Sciatic nerve (tissue), 2 donors: ENCODE data around the gene SYNE2. TPM values are rescaled to one million over a fixed set of nuclear protein-coding genes. Genes with fewer than 3 reads are reported as not detected.
A peak's percentile ranks its signal among the peaks of the same experiment; 100 is the strongest.
"Not testable (repeated sequence)": the region's sequence is repeated elsewhere in the genome, so short reads cannot be mapped to it uniquely, and the experiment has no call there.

Experiments
- ATAC-seq: fragments of 200-7000 bp; cut with Tn5 transposase; one replicate; pipeline ENCODE4 v1.9.1; 2020; ENCODE audit warnings: mild to moderate bottlenecking, moderate library complexity
- DNase-seq: peaks from one replicate; pipeline ENCODE4 v3.0.0-alpha.2; 2020; ENCODE audit warnings: low spot score
- intact Hi-C: fragments of 100-400 bp; cut with DNase I; formaldehyde crosslinking; loops from one replicate; pipeline ENCODE4 v1.14.2; 2022
- total RNA-seq: library from RNA; stranded (reverse); fragmentation: NEBNext Ultra II Directional; extraction: Animal tissue kit (Norgen Biotek cat#: 25700); gene quantifications from one replicate; pipeline ENCODE4 v1.2.1, GENCODE V29; 2021
- donor health status: DM: no; HTN: no; CAD: no.
- donor health status: DM: no; HTN: no; CAD: no.

Gene SYNE2
- total RNA-seq, 1 donor from 2014 or later: 172 TPM

- no peak for ATAC-seq
- no peak for DNase-seq
- intact Hi-C loops: no loop called here
Observed at GRCh38 chr14:63867933-63868921, 15.4 kb downstream of the SYNE2 start.

GRCh38 chr14:63869940-63870752 is 17.3 kb downstream of the SYNE2 start:
- DNase-seq, intact Hi-C loops, ATAC-seq: not testable (repeated sequence)

- intact Hi-C loops, DNase-seq, ATAC-seq: not testable (repeated sequence)
Observed at GRCh38 chr14:63870753-63871037, 17.9 kb downstream of the SYNE2 start.

GRCh38 chr14:63874223-63874622 is 21.4 kb downstream of the SYNE2 start:
- intact Hi-C loops: no loop called here
- ATAC-seq: peak; percentile 22
- DNase-seq: no peak

- intact Hi-C loops: no loop called here
Observed at GRCh38 chr14:63875311-63875710, 22.5 kb downstream of the SYNE2 start.

GRCh38 chr14:63877550-63877939 is 24.7 kb downstream of the SYNE2 start:
- intact Hi-C loops: no loop called here
- DNase-seq (no peak), ATAC-seq (no peak)

More at GRCh38 chr14:63875311-63875710, 22.5 kb downstream of the SYNE2 start:
- no peak for DNase-seq
- ATAC-seq: peak; percentile 80

GRCh38 chr14:63878052-63878451 is 25.2 kb downstream of the SYNE2 start:
- ATAC-seq: no peak
- intact Hi-C loops: no loop called here
- no peak for DNase-seq

GRCh38 chr14:63878792-63879191 is 26.0 kb downstream of the SYNE2 start:
- intact Hi-C loops: no loop called here
- ATAC-seq: no peak
- DNase-seq: no peak

- ATAC-seq (no peak), DNase-seq (no peak)
- intact Hi-C loops: no loop called here
Observed at GRCh38 chr14:63881926-63882325, 29.1 kb downstream of the SYNE2 start.

GRCh38 chr14:63887899-63888298 is 35.1 kb downstream of the SYNE2 start:
- intact Hi-C loops: no loop called here
- DNase-seq (no peak), ATAC-seq (no peak)

GRCh38 chr14:63890553-63890952 is 37.7 kb downstream of the SYNE2 start:
- intact Hi-C loops: no loop called here
- ATAC-seq (no peak), DNase-seq (no peak)

GRCh38 chr14:63891148-63891975 is 38.6 kb downstream of the SYNE2 start:
- DNase-seq (no peak), ATAC-seq (no peak)
- intact Hi-C loops: no loop called here

GRCh38 chr14:63892265-63892664 is 39.5 kb downstream of the SYNE2 start:
- intact Hi-C loops: no loop called here
- ATAC-seq: no peak
- no peak for DNase-seq

GRCh38 chr14:63893701-63894458 is 41.1 kb downstream of the SYNE2 start:
- intact Hi-C loops: no loop called here
- ATAC-seq (peak; percentile 75), DNase-seq (no peak)

GRCh38 chr14:63895510-63895909 is 42.7 kb downstream of the SYNE2 start:
- ATAC-seq (no peak), DNase-seq (no peak)
- intact Hi-C loops: no loop called here

GRCh38 chr14:63896278-63896720 is 43.5 kb downstream of the SYNE2 start:
- ATAC-seq (peak; percentile 81), DNase-seq (peak; percentile 78)
- intact Hi-C loops: no loop called here

- intact Hi-C loops: no loop called here
- DNase-seq: no peak
- ATAC-seq: peak; percentile 13
Observed at GRCh38 chr14:63897721-63898163, 44.9 kb downstream of the SYNE2 start.

- intact Hi-C loops: no loop called here
- DNase-seq (no peak), ATAC-seq (no peak)
Observed at GRCh38 chr14:63899953-63900352, 47.1 kb downstream of the SYNE2 start.
